Memory B cell (primary cell): ENCODE measurements around the gene PREPL.

ENCODE experiments used
- ATAC-seq: fragments of 150-1000 bp; cut with Tn5 transposase; 2 replicates; pipeline ENCODE4 v1.10.0; 2021; ENCODE audit warnings: low read depth, mild to moderate bottlenecking, moderate library complexity
- DNase-seq, 2 donors: peaks; one replicate each; pipeline ENCODE4 v3.0.0; 2022; ENCODE audit warnings: low spot score in 2 of 2
- H3K27ac Mint-ChIP-seq: one replicate; pipeline ENCODE4 v1.8.0; 2022; ENCODE audit warnings: mild to moderate bottlenecking, moderate library complexity, mixed read lengths
- H3K27me3 Mint-ChIP-seq: one replicate; pipeline ENCODE4 v1.8.0; 2022; ENCODE audit warnings: mixed read lengths
- H3K36me3 Mint-ChIP-seq: one replicate; pipeline ENCODE4 v1.8.0; 2022; ENCODE audit warnings: mild to moderate bottlenecking, mixed read lengths
- H3K4me1 Mint-ChIP-seq: one replicate; pipeline ENCODE4 v1.8.0; 2022; ENCODE audit warnings: mixed read lengths
- H3K4me3 Mint-ChIP-seq: one replicate; pipeline ENCODE4 v1.8.0; 2022; ENCODE audit warnings: mild to moderate bottlenecking, moderate library complexity, mixed read lengths
- H3K9me3 Mint-ChIP-seq: one replicate; pipeline ENCODE4 v1.8.0; 2022; ENCODE audit warnings: mixed read lengths

The PREPL gene

DNA sequence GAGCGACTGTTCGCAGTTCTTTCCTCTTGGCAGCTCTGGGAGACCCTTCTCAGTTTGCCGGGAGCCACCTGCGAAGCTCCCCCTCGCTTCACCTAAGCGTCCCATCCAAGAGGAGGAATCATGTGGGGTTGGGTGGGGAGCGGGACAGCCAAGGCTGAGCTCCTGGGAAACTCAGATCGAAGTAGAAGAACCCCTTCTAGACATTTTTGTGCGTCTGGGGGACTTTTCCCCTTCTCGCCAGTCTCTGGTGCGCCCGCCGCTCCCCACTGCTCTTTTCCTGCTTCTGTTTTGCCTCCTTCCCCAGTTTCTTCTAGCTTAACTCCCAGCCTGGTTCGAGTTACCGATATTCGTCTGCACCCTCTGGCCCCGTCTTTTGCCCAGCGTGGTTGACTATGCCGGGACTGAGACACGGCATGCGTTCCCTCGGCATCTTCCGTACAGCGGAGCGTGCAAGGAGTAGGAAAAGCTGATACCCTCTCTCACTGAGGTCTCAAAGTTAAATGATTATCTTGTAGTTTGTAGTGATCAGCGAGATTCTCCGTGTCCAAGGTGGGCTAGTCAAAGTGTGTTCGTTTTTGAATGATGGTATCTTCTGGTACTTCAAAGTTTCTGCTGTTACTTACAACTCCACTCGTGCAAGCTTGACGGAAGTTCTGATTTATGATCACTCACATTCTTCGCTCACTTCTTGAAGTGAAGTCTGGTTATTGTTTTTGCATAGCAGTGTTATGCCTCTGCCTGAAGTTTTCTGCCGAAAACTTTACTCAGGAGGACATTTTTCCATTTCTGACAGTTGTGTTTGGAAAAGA, 1.1 kb upstream of the PREPL start:
- Mint-ChIP-seq H3K9me3 (no peaks in the 10 kb centered on the region), H3K4me3 (peak overlapping the region; percentile 97), H3K4me1 (peaks cover 34% of the 10 kb centered on the region), H3K36me3 (no peaks in the 10 kb centered on the region), H3K27ac (peak overlapping the region; percentile 99), H3K27me3 (no peaks in the 10 kb centered on the region)
- ATAC-seq (peak; percentile 16), DNase-seq (peak in 1 of 2 donors; percentile 8)

GRCh38 chr2:44360749-44361329, 455 bp downstream of the PREPL start:
- no peaks in the 10 kb centered on the region for H3K27me3 Mint-ChIP-seq
- H3K4me1 Mint-ChIP-seq, result peaks cover 34% of the 10 kb centered on the region
- no peak for ATAC-seq
- DNase-seq, result no peak
- H3K36me3 Mint-ChIP-seq, result no peaks in the 10 kb centered on the region
- peak overlapping the region; percentile 97 for H3K4me3 Mint-ChIP-seq
- H3K9me3 Mint-ChIP-seq, result no peaks in the 10 kb centered on the region
- peak overlapping the region; percentile 99 for H3K27ac Mint-ChIP-seq

- Mint-ChIP-seq H3K36me3 (peaks cover 2% of the 10 kb centered on the region), H3K4me1 (peaks cover 29% of the 10 kb centered on the region), H3K27ac (no peak overlapping the region), H3K4me3 (no peak overlapping the region), H3K9me3 (no peaks in the 10 kb centered on the region), H3K27me3 (no peaks in the 10 kb centered on the region)
- DNase-seq (no peak), ATAC-seq (no peak)
These were observed 2.8 kb downstream of the PREPL start for GRCh38 chr2:44358503-44358902.

- Mint-ChIP-seq H3K4me1 (peaks cover 28% of the 10 kb centered on the region), H3K27ac (no peak overlapping the region), H3K27me3 (no peaks in the 10 kb centered on the region), H3K36me3 (peaks cover 10% of the 10 kb centered on the region), H3K4me3 (no peak overlapping the region), H3K9me3 (no peaks in the 10 kb centered on the region)
- no peak for DNase-seq
- ATAC-seq, result no peak
These were observed 6.5 kb downstream of the PREPL start for GRCh38 chr2:44354761-44355160.

- ATAC-seq (no peak), DNase-seq (no peak)
- Mint-ChIP-seq H3K9me3 (no peaks in the 10 kb centered on the region), H3K27me3 (no peaks in the 10 kb centered on the region), H3K4me1 (peaks cover 18% of the 10 kb centered on the region), H3K27ac (no peak overlapping the region), H3K4me3 (no peak overlapping the region), H3K36me3 (peaks cover 12% of the 10 kb centered on the region)
These were observed 8.8 kb downstream of the PREPL start for GRCh38 chr2:44352510-44352909.

DNA sequence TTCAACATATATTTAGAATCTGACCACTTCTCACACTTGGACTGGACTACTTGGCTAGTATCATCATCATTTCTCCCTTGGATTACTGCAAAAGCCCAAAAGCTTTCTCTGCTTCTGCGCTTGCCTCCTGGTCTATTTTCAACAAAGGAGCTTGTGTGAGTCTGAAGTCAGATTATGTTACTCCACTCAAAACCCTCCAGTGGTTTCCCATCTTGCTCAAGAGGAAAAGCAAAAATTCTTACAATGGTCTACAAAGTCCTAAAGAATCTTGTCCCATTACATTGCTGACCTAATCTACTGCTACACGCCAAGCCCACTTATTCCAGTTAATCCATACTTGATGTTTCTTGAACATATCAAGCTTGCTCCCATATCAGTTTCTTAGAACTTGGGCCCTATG, 9.6 kb downstream of the PREPL start:
- Mint-ChIP-seq H3K9me3 (no peaks in the 10 kb centered on the region), H3K36me3 (peaks cover 14% of the 10 kb centered on the region), H3K27ac (no peak overlapping the region), H3K4me3 (no peak overlapping the region), H3K4me1 (peaks cover 18% of the 10 kb centered on the region), H3K27me3 (no peaks in the 10 kb centered on the region)
- ATAC-seq (no peak), DNase-seq (no peak)

DNA sequence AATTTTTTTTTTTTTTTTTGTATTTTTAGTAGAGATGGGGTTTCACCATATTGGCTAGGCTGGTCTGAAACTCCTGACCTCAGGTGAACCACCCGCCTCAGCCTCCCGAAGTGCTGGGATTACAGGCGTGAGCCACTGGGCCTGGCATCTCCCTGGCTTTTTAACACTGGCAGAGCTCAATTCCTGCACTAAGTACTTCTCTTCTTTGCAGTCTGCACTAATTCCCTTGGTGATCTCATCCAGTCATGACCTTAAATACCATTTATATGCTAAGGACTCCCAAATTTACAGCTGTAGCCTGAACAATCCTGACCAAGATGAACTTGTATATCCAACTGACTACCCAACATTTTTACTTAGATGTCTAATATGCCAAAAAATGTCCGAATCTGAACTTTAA, 10.2 kb downstream of the PREPL start:
- Mint-ChIP-seq H3K27me3 (no peaks in the 10 kb centered on the region), H3K27ac (no peak overlapping the region), H3K9me3 (no peaks in the 10 kb centered on the region), H3K36me3 (peaks cover 14% of the 10 kb centered on the region), H3K4me3 (no peak overlapping the region), H3K4me1 (peaks cover 18% of the 10 kb centered on the region)
- DNase-seq, result no peak
- ATAC-seq, result no peak

GRCh38 chr2:44349506-44349905, 11.8 kb downstream of the PREPL start:
- no peaks in the 10 kb centered on the region for H3K27me3 Mint-ChIP-seq
- no peak for ATAC-seq
- DNase-seq, result no peak
- H3K4me3 Mint-ChIP-seq, result no peak overlapping the region
- peaks cover 18% of the 10 kb centered on the region for H3K4me1 Mint-ChIP-seq
- H3K9me3 Mint-ChIP-seq, result no peaks in the 10 kb centered on the region
- H3K27ac Mint-ChIP-seq, result no peak overlapping the region
- peaks cover 12% of the 10 kb centered on the region for H3K36me3 Mint-ChIP-seq

- Mint-ChIP-seq H3K36me3 (peaks cover 14% of the 10 kb centered on the region), H3K27ac (no peak overlapping the region), H3K4me3 (no peak overlapping the region), H3K9me3 (no peaks in the 10 kb centered on the region), H3K27me3 (no peaks in the 10 kb centered on the region), H3K4me1 (peaks cover 15% of the 10 kb centered on the region)
- ATAC-seq (no peak), DNase-seq (no peak)
These were observed 12.9 kb downstream of the PREPL start for GRCh38 chr2:44348400-44348799.

- Mint-ChIP-seq H3K27ac (no peak overlapping the region), H3K36me3 (peaks cover 14% of the 10 kb centered on the region), H3K27me3 (no peaks in the 10 kb centered on the region), H3K9me3 (no peaks in the 10 kb centered on the region), H3K4me1 (peaks cover 17% of the 10 kb centered on the region), H3K4me3 (no peak overlapping the region)
- DNase-seq (no peak), ATAC-seq (no peak)
These were observed 13.8 kb downstream of the PREPL start for GRCh38 chr2:44347526-44347925.

- no peaks in the 10 kb centered on the region for H3K27me3 Mint-ChIP-seq
- DNase-seq (no peak), ATAC-seq (peak; percentile 46)
- H3K4me1 Mint-ChIP-seq, result peaks cover 2% of the 10 kb centered on the region
- no peak overlapping the region for H3K27ac Mint-ChIP-seq
- no peaks in the 10 kb centered on the region for H3K9me3 Mint-ChIP-seq
- peaks cover 20% of the 10 kb centered on the region for H3K36me3 Mint-ChIP-seq
- H3K4me3 Mint-ChIP-seq, result no peak overlapping the region
These were observed 18.4 kb downstream of the PREPL start for GRCh38 chr2:44342854-44343253.

- ATAC-seq (no peak), DNase-seq (no peak)
- H3K9me3 Mint-ChIP-seq, result no peaks in the 10 kb centered on the region
- H3K36me3 Mint-ChIP-seq, result peaks cover 49% of the 10 kb centered on the region
- H3K27me3 Mint-ChIP-seq, result no peaks in the 10 kb centered on the region
- peaks cover 6% of the 10 kb centered on the region for H3K4me1 Mint-ChIP-seq
- H3K27ac Mint-ChIP-seq, result no peak overlapping the region
- H3K4me3 Mint-ChIP-seq, result no peak overlapping the region
These were observed 25.3 kb downstream of the PREPL start for GRCh38 chr2:44335806-44336538.

DNA sequence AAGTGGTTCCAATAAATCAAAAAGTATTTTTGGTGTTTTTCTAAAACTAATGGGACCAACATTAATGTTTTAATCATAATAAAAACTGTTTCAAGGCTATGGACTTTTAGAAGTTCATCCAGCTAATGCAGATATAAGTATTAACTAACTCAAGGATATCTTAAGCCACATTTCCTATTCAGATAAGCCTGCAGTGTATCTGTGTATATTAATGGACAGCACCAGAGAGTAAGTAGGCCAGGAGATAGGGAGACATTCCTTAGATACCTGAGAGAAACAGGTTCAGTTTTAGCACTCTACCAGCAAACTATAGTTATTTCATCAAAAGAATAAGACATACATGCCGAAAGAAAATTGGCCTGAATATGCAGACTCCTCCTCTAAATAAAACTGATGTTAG, 27.3 kb downstream of the PREPL start:
- DNase-seq (no peak), ATAC-seq (no peak)
- Mint-ChIP-seq H3K4me1 (peaks cover 6% of the 10 kb centered on the region), H3K9me3 (no peaks in the 10 kb centered on the region), H3K4me3 (no peak overlapping the region), H3K27ac (no peak overlapping the region), H3K27me3 (no peaks in the 10 kb centered on the region), H3K36me3 (peaks cover 50% of the 10 kb centered on the region)

DNA sequence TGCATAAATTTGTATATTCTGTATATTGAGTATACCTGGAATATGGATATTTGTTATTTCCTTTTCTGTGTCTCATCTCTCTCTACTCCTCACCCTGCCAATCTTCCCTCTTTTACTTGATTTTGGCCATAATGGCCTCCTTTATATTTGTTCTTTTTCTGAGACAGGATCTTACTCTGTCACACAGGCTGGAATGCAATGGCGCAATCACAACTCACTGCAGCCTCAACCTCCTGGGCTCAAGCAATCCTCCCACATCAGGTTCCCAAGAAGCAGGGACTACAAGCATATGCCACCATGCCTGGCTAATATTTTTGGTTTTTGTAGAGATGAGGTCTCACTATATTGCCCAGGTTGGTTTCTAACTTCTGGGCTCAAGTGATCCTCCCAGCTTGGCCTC, 30.5 kb downstream of the PREPL start:
- H3K36me3 Mint-ChIP-seq, result peaks cover 35% of the 10 kb centered on the region
- ATAC-seq (no peak), DNase-seq (no peak)
- H3K9me3 Mint-ChIP-seq, result no peaks in the 10 kb centered on the region
- no peak overlapping the region for H3K4me3 Mint-ChIP-seq
- H3K27me3 Mint-ChIP-seq, result no peaks in the 10 kb centered on the region
- H3K27ac Mint-ChIP-seq, result peak overlapping the region; percentile 8
- peaks cover 1% of the 10 kb centered on the region for H3K4me1 Mint-ChIP-seq
